Measurements from ENCODE around the gene ARMH2. TPM values are rescaled to one million over a fixed set of nuclear protein-coding genes. Genes with fewer than 3 reads are reported as not detected.

The ARMH2 gene
- total RNA-seq, 1 experiment from 2014 or later, result not detected

GRCh38 chr6:24777227-24777626 is 21.5 kb downstream of the ARMH2 start:
- Mint-ChIP-seq H3K36me3 (ENCODE audit: insufficient read depth in 1 of 3, low read depth in 3 of 3) (peaks cover 12 to 50% (median 37%) of the 10 kb centered on the region in 3 experiments; a peak in 6 of 7 replicates), H3K4me3 (peak overlapping the region; percentile 35 to 99; a peak in 4 of 5 replicates), H3K4me1 (peaks cover 16% of the 10 kb centered on the region in 2 experiments), H3K9me3 (no peaks in the 10 kb centered on the region), H3K27me3 (ENCODE audit: low read depth) (no peaks in the 10 kb centered on the region; the same call in 1 of the 2 replicates), H3K27ac (no peak overlapping the region)
- Histone ChIP-seq H2BK5ac (ENCODE audit: insufficient read length, low read length) (no peak overlapping the region), H3K4me2 (ENCODE audit: insufficient read depth, insufficient read length, low read length) (no peak overlapping the region), H3K9me3 (ENCODE audit: control insufficient read depth, low read depth, low read length) (no peaks in the 10 kb centered on the region), H4K20me1 (ENCODE audit: control insufficient read depth, insufficient read depth, insufficient read length) (no peaks in the 10 kb centered on the region), H3K56ac (ENCODE audit: insufficient read length, low read depth, low read length) (no peak overlapping the region), H3K23ac (ENCODE audit: insufficient read length, low read depth, low read length) (no peak overlapping the region), H2BK20ac (ENCODE audit: low read depth, low read length, poor library complexity, severe bottlenecking) (no peak overlapping the region), H2AFZ (ENCODE audit: low read length) (no peak overlapping the region), H3K18ac (ENCODE audit: insufficient read length, low read depth, low read length) (no peak overlapping the region), H4K8ac (replicated peaks; ENCODE audit: insufficient read length, low read depth, low read length) (no peak overlapping the region), H3K14ac (ENCODE audit: insufficient read depth, low read length) (no peak overlapping the region), H2AK5ac (ENCODE audit: insufficient read length, low read length) (no peak overlapping the region), H4K91ac (ENCODE audit: insufficient read length, low read depth, low read length) (no peak overlapping the region), H3K27me3 (ENCODE audit: insufficient read depth, low read length) (no peaks in the 10 kb centered on the region), H3K79me1 (ENCODE audit: insufficient read depth, low read depth, low read length, poor library complexity, severe bottlenecking) (peaks cover 3% of the 10 kb centered on the region), H2BK15ac (ENCODE audit: low read depth, low read length) (no peak overlapping the region), H3T11ph (ENCODE audit: low read length) (no peak overlapping the region), H3K9ac (ENCODE audit: extremely low read depth, insufficient read length, low read length) (no peak overlapping the region), H3K4me1 (ENCODE audit: insufficient read depth, low read length) (no peaks in the 10 kb centered on the region), H3K79me2 (ENCODE audit: insufficient read depth, low read length) (peaks cover 20% of the 10 kb centered on the region; the same call in 1 of the 2 replicates), H3K4ac (ENCODE audit: low read depth, low read length) (no peak overlapping the region), H2BK120ac (ENCODE audit: low read depth, low read length, poor library complexity, severe bottlenecking) (no peak overlapping the region), H3K23me2 (ENCODE audit: insufficient read length, low read depth, low read length, poor library complexity, severe bottlenecking) (peaks cover 11% of the 10 kb centered on the region), H2BK12ac (ENCODE audit: insufficient read length, low read depth, low read length) (no peak overlapping the region), H4K5ac (ENCODE audit: insufficient read length, low read depth, low read length) (no peak overlapping the region), H3K27ac (ENCODE audit: insufficient read length, low read depth, low read length) (no peak overlapping the region)
- no CpG with 5 or more reads among the region's 1 CpG for WGBS (ENCODE audit: extremely low coverage, insufficient read length, low lambda C conversion rate)
- no peak for DNase-seq
- TF ChIP-seq, protein P1, sequence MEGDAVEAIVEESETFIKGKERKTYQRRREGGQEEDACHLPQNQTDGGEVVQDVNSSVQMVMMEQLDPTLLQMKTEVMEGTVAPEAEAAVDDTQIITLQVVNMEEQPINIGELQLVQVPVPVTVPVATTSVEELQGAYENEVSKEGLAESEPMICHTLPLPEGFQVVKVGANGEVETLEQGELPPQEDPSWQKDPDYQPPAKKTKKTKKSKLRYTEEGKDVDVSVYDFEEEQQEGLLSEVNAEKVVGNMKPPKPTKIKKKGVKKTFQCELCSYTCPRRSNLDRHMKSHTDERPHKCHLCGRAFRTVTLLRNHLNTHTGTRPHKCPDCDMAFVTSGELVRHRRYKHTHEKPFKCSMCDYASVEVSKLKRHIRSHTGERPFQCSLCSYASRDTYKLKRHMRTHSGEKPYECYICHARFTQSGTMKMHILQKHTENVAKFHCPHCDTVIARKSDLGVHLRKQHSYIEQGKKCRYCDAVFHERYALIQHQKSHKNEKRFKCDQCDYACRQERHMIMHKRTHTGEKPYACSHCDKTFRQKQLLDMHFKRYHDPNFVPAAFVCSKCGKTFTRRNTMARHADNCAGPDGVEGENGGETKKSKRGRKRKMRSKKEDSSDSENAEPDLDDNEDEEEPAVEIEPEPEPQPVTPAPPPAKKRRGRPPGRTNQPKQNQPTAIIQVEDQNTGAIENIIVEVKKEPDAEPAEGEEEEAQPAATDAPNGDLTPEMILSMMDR (conservative IDR thresholded peaks at IDR 0.05), result no peak
